ENCODE results near the gene BANF2. TPM values are rescaled to one million over a fixed set of nuclear protein-coding genes. Genes with fewer than 3 reads are reported as not detected.
A peak's percentile ranks its signal among the peaks of the same experiment; 100 is the strongest.

The BANF2 gene
- total RNA-seq, 1 experiment from 2014 or later = not detected

GRCh38 chr20:17693444-17694001, 6.2 kb upstream of the BANF2 start:
- Histone ChIP-seq H3K23me2 (ENCODE audit: insufficient read length, low read depth, low read length, poor library complexity, severe bottlenecking) (no peaks in the 10 kb centered on the region), H2BK12ac (ENCODE audit: insufficient read length, low read depth, low read length) (no peak overlapping the region), H3K18ac (ENCODE audit: insufficient read length, low read depth, low read length) (no peak overlapping the region), H3K4me2 (ENCODE audit: insufficient read depth, insufficient read length, low read length) (peak overlapping the region; percentile 5), H4K5ac (ENCODE audit: insufficient read length, low read depth, low read length) (no peak overlapping the region), H3K79me2 (ENCODE audit: insufficient read depth, low read length) (no peaks in the 10 kb centered on the region), H2BK20ac (ENCODE audit: low read depth, low read length, poor library complexity, severe bottlenecking) (no peak overlapping the region), H3T11ph (ENCODE audit: low read length) (no peak overlapping the region), H3K9me3 (ENCODE audit: control insufficient read depth, low read depth, low read length) (no peaks in the 10 kb centered on the region), H2BK15ac (ENCODE audit: low read depth, low read length) (no peak overlapping the region), H2BK5ac (ENCODE audit: insufficient read length, low read length) (no peak overlapping the region), H2AK5ac (ENCODE audit: insufficient read length, low read length) (no peak overlapping the region), H4K20me1 (ENCODE audit: control insufficient read depth, insufficient read depth, insufficient read length) (no peaks in the 10 kb centered on the region), H3K27me3 (ENCODE audit: insufficient read depth, low read length) (no peaks in the 10 kb centered on the region), H3K9ac (ENCODE audit: extremely low read depth, insufficient read length, low read length) (no peak overlapping the region), H3K14ac (ENCODE audit: insufficient read depth, low read length) (no peak overlapping the region), H2AFZ (ENCODE audit: low read length) (peak overlapping the region; percentile 34), H4K91ac (ENCODE audit: insufficient read length, low read depth, low read length) (no peak overlapping the region), H3K79me1 (ENCODE audit: insufficient read depth, low read depth, low read length, poor library complexity, severe bottlenecking) (no peaks in the 10 kb centered on the region), H3K4me1 (ENCODE audit: insufficient read depth, low read length) (peaks cover 8% of the 10 kb centered on the region; the same call in 1 of the 2 replicates), H3K4ac (ENCODE audit: low read depth, low read length) (no peak overlapping the region), H4K8ac (replicated peaks; ENCODE audit: insufficient read length, low read depth, low read length) (no peak overlapping the region), H3K56ac (ENCODE audit: insufficient read length, low read depth, low read length) (no peak overlapping the region), H2BK120ac (ENCODE audit: low read depth, low read length, poor library complexity, severe bottlenecking) (no peak overlapping the region), H3K23ac (ENCODE audit: insufficient read length, low read depth, low read length) (no peak overlapping the region), H3K27ac (ENCODE audit: insufficient read length, low read depth, low read length) (no peak overlapping the region)
- H3K27me3 Mint-ChIP-seq (ENCODE audit: low read depth) = peaks cover 17% of the 10 kb centered on the region
- peaks cover 10% of the 10 kb centered on the region in 2 experiments for H3K4me1 Mint-ChIP-seq
- H3K9me3 Mint-ChIP-seq = peaks cover 0 to 7% of the 10 kb centered on the region in 2 experiments; a peak in 3 of 5 replicates
- TF ChIP-seq, protein P1, sequence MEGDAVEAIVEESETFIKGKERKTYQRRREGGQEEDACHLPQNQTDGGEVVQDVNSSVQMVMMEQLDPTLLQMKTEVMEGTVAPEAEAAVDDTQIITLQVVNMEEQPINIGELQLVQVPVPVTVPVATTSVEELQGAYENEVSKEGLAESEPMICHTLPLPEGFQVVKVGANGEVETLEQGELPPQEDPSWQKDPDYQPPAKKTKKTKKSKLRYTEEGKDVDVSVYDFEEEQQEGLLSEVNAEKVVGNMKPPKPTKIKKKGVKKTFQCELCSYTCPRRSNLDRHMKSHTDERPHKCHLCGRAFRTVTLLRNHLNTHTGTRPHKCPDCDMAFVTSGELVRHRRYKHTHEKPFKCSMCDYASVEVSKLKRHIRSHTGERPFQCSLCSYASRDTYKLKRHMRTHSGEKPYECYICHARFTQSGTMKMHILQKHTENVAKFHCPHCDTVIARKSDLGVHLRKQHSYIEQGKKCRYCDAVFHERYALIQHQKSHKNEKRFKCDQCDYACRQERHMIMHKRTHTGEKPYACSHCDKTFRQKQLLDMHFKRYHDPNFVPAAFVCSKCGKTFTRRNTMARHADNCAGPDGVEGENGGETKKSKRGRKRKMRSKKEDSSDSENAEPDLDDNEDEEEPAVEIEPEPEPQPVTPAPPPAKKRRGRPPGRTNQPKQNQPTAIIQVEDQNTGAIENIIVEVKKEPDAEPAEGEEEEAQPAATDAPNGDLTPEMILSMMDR (conservative IDR thresholded peaks at IDR 0.05) = no peak
- peak overlapping the region in 1 of 2 experiments; percentile 4; a peak in 1 of 5 replicates for H3K4me3 Mint-ChIP-seq
- DNase-seq = no peak
- peaks cover 0 to 3% (median 2%) of the 10 kb centered on the region in 3 experiments; a peak in 3 of 7 replicates for H3K36me3 Mint-ChIP-seq (ENCODE audit: insufficient read depth in 1 of 3, low read depth in 3 of 3)
- WGBS (ENCODE audit: extremely low coverage, insufficient read length, low lambda C conversion rate) = no CpG with 5 or more reads among the region's 18 CpGs
- no peak overlapping the region; a peak in 1 of 7 replicates for H3K27ac Mint-ChIP-seq
